ENCODE results near the gene ABCC1.

- TF ChIP-seq CTCF (IDR thresholded peaks at IDR 0.05; ENCODE audit: poor library complexity, severe bottlenecking) (no peak), EP300 (conservative IDR thresholded peaks at IDR 0.05; ENCODE audit: poor library complexity, severe bottlenecking) (no peak), SMC3 (conservative IDR thresholded peaks at IDR 0.05; ENCODE audit: poor library complexity) (no peak), POLR2AphosphoS5 (IDR thresholded peaks at IDR 0.05) (no peak), TAF1 (IDR thresholded peaks at IDR 0.05; ENCODE audit: low read depth) (no peak), RAD21 (conservative IDR thresholded peaks at IDR 0.05) (no peak), MXI1 (conservative IDR thresholded peaks at IDR 0.05; ENCODE audit: poor library complexity, severe bottlenecking) (no peak), EZH2 (IDR thresholded peaks at IDR 0.05; ENCODE audit: borderline replicate concordance, insufficient read depth, low read length, poor library complexity, severe bottlenecking) (no peak)
Observed at GRCh38 chr16:16131659-16132058, 182.2 kb downstream of the ABCC1 start.
